Activated CD8-positive, alpha-beta T cell treated with anti-CD3 and anti-CD28 coated beads for 36 hours (primary cell): ENCODE measurements around the gene ATXN1. TPM values are rescaled to one million over a fixed set of nuclear protein-coding genes. Genes with fewer than 3 reads are reported as not detected.

Experiments used
- ATAC-seq: fragments of 200-7000 bp; cut with Tn5 transposase; one replicate; pipeline ENCODE4 v1.10.0; 2021; ENCODE audit warnings: mild to moderate bottlenecking, moderate library complexity
- CTCF ChIA-PET: fragments of 350-600 bp; sonication (Branson Sonifier 250); formaldehyde crosslinking; loops from one replicate; lab custom pipeline; 2021; ENCODE audit warnings: antibody characterized with exemption; lab: Charles Lee
- POLR2A ChIA-PET: fragments of 350-600 bp; sonication (Branson Sonifier 250); formaldehyde crosslinking; loops from one replicate; lab custom pipeline; 2021; ENCODE audit warnings: antibody characterized with exemption; lab: Charles Lee
- DNase-seq: peaks from one replicate; pipeline ENCODE4 v3.0.0-alpha.2; 2020
- H3K27ac Mint-ChIP-seq: one replicate; pipeline ENCODE4 v1.8.0; 2021; ENCODE audit warnings: mild to moderate bottlenecking, mixed read lengths
- H3K27me3 Mint-ChIP-seq: one replicate; pipeline ENCODE4 v1.8.0; 2021; ENCODE audit warnings: mixed read lengths
- H3K36me3 Mint-ChIP-seq: one replicate; pipeline ENCODE4 v1.8.0; 2021; ENCODE audit warnings: low read depth, mixed read lengths
- H3K4me1 Mint-ChIP-seq: one replicate; pipeline ENCODE4 v1.8.0; 2021; ENCODE audit warnings: low read depth, mixed read lengths
- H3K4me3 Mint-ChIP-seq: one replicate; pipeline ENCODE4 v1.8.0; 2021; ENCODE audit warnings: mild to moderate bottlenecking, moderate library complexity, mixed read lengths
- H3K9me3 Mint-ChIP-seq: one replicate; pipeline ENCODE4 v1.8.0; 2021; ENCODE audit warnings: mixed read lengths
- intact Hi-C: fragments of 100-400 bp; cut with micrococcal nuclease; formaldehyde crosslinking; loops from one replicate; pipeline ENCODE4 v1.10.0; 2022
- total RNA-seq, 2 experiments: library from RNA; stranded (reverse); gene quantifications; one replicate each; pipeline ENCODE4 v1.2.3, GENCODE V29; 2021
- TF ChIP-seq, protein P1 (sequence below): fragments of 200-600 bp; IDR thresholded peaks from one replicate; pipeline ENCODE4 v1.8.0; 2022; ENCODE audit warnings: antibody characterized with exemption, mild to moderate bottlenecking

The ATXN1 gene
- total RNA-seq, 2 experiments from 2014 or later, result 35.4 to 40.8 TPM

DNA sequence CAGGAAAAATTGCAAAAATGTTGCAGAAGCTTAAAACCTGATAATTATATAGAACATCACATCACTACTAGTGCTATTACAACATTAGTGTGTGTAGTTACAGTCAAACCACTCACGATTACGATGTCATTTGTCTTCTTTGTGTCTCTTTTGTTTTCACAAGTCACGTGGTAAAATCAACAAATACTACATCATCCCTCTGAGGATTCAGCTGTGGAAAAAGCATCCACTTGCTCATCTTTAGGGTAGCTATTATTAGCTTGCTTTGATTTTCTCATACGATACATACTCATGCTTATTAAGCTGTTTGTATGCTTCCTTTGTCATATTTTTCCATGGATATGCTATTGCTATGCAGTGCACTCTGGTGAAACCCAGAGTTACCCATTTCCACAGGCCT is 22.2 kb upstream of the ATXN1 start:
- TF ChIP-seq, protein P1, sequence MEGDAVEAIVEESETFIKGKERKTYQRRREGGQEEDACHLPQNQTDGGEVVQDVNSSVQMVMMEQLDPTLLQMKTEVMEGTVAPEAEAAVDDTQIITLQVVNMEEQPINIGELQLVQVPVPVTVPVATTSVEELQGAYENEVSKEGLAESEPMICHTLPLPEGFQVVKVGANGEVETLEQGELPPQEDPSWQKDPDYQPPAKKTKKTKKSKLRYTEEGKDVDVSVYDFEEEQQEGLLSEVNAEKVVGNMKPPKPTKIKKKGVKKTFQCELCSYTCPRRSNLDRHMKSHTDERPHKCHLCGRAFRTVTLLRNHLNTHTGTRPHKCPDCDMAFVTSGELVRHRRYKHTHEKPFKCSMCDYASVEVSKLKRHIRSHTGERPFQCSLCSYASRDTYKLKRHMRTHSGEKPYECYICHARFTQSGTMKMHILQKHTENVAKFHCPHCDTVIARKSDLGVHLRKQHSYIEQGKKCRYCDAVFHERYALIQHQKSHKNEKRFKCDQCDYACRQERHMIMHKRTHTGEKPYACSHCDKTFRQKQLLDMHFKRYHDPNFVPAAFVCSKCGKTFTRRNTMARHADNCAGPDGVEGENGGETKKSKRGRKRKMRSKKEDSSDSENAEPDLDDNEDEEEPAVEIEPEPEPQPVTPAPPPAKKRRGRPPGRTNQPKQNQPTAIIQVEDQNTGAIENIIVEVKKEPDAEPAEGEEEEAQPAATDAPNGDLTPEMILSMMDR, result no peak
- H3K4me1 Mint-ChIP-seq, result no peaks in the 10 kb centered on the region

DNA sequence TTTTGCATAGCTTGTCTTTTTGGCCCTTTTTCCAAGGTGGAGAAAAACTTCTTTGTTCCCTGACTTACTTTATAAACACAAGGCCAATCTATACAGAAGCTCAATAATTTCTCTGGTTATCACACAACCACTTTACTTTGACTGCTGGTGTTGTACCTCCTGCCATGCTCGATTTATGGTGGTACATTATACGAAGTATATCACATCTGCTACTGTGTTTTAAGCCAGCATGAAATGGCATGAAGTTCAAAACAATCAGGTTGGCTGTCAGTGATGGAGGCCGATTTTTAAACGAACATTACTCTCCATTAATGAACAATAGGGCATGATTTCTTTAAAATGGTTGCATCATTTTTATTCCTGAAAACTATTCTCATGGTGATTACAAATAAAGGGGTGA is 21.0 kb upstream of the ATXN1 start:
- ChIA-PET CTCF (interaction anchor here (2.4 to 3.8 kb wide), 2 partner anchors 10 to 23 kb away, joined by 7 to 18 read pairs; no protein-coding TSS in a partner anchor), POLR2A (interaction anchor here (0.6 to 0.8 kb wide), 2 partner anchors 13 to 1673 kb away, joined by 3 to 4 read pairs; no protein-coding TSS in a partner anchor)
- Mint-ChIP-seq H3K27ac (no peak overlapping the region), H3K9me3 (no peaks in the 10 kb centered on the region), H3K4me1 (no peaks in the 10 kb centered on the region), H3K4me3 (no peak overlapping the region), H3K27me3 (no peaks in the 10 kb centered on the region), H3K36me3 (no peaks in the 10 kb centered on the region)
- TF ChIP-seq, protein P1, result no peak
- intact Hi-C loops, result no loop called here
- no peak for DNase-seq
- no peak for ATAC-seq

More for the DNA sequence above, 22.2 kb upstream of the ATXN1 start:
- Mint-ChIP-seq H3K9me3 (no peaks in the 10 kb centered on the region), H3K36me3 (no peaks in the 10 kb centered on the region), H3K4me3 (no peak overlapping the region), H3K27ac (no peak overlapping the region), H3K27me3 (no peaks in the 10 kb centered on the region)
- intact Hi-C loops, result no loop called here
- CTCF ChIA-PET, result interaction anchor here (0.9 to 3.8 kb wide), 7 partner anchors 9 to 452 kb away, joined by 3 to 18 read pairs (median 4); no protein-coding TSS in a partner anchor
- no peak for ATAC-seq
- POLR2A ChIA-PET, result no interaction called here
- no peak for DNase-seq

DNA sequence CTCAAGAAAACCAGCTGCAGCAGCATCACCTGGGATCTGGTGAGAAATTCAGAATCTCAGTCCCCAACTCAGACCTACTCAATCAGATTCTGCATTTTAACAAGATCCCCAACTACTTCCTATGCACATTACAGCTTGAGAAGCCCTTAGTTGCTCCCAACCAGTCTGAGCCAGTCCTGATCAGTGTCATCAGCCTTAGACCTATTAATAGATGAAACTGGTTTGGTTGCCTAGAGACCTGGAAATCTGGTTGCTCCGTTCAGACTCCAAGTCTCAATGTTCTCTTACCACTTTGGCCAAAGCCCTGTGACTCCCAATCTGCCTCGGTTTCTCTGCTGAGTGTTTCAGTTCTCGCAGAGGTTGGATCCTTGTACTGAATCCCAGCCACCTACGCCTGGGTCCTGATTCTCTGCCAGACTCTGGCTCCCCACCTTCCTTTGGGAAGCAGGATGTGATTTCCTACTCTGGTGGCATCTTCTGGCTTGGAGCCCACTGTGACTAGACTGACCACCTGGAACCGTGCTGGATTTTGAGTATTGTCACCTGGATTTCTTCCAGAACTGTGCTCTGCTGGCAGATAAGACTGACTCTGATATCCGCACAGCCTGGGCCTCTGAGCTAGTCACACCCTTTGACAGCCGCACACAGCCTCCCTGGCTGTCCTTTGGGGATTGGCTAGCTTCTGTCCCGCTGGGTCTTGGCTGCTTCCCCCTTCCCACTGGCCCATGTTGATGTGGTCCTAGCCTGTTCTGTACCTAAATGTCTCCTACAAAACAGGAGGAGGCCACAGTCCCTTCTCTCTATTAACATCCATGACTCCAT is 20.3 kb upstream of the ATXN1 start:
- TF ChIP-seq, protein P1, result no peak
- Mint-ChIP-seq H3K9me3 (no peaks in the 10 kb centered on the region), H3K4me1 (no peaks in the 10 kb centered on the region), H3K27me3 (no peaks in the 10 kb centered on the region), H3K27ac (no peak overlapping the region), H3K4me3 (no peak overlapping the region), H3K36me3 (no peaks in the 10 kb centered on the region)
- ATAC-seq, result no peak
- DNase-seq, result no peak
- ChIA-PET POLR2A (interaction anchor here (0.8 kb wide), 1 partner anchor 12 kb away, joined by 3 read pairs; no protein-coding TSS in a partner anchor), CTCF (interaction anchor here (3.8 kb wide), 1 partner anchor 10 kb away, joined by 18 read pairs; no protein-coding TSS in a partner anchor)
- intact Hi-C loops, result no loop called here

DNA sequence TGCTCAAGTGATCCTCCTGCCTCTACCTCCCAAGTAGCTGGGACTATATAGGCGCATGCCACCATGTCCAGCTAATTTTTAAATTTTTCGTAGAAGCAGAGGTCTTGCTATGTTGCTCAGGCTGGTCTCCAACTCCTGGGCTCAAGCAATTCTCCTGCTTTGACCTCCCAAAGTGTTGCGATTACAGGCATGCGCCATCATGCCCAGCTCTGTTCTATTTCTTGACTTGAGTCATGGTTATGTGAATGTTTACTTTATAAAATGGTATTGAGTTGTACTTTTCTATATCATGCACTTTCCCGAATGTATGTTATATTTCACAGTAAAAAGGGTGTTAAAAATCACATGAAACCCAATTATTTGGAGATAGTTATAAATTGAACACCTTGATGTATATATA is 17.3 kb upstream of the ATXN1 start:
- Mint-ChIP-seq H3K27ac (no peak overlapping the region), H3K9me3 (no peaks in the 10 kb centered on the region), H3K4me3 (no peak overlapping the region), H3K4me1 (no peaks in the 10 kb centered on the region), H3K27me3 (no peaks in the 10 kb centered on the region), H3K36me3 (no peaks in the 10 kb centered on the region)
- ATAC-seq (no peak), DNase-seq (no peak)
- TF ChIP-seq, protein P1, result no peak
- ChIA-PET POLR2A (no interaction called here), CTCF (interaction anchor here (1.0 kb wide), 1 partner anchor 8 kb away, joined by 3 read pairs; no protein-coding TSS in a partner anchor)
- intact Hi-C loops, result no loop called here

DNA sequence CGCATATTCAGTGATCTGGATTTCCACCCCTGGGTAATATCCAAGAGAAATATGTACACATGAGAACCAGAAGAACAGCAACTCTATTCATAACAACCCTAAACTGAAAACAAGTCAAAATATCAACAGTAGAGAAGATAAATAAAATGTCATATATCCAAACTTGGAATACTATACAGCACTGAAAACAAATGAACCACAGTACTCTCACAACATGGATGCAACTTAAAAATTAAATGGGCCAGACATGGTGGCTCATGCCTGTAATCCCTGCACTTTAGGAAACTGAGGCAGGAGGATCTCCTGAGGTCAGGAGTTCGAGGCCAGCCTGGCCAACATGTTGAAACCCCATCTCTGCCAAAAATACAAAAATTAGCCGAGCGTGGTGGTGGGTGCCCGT is 16.5 kb upstream of the ATXN1 start:
- ChIA-PET POLR2A (no interaction called here), CTCF (no interaction called here)
- DNase-seq, result no peak
- TF ChIP-seq, protein P1, result no peak
- intact Hi-C loops, result no loop called here
- Mint-ChIP-seq H3K9me3 (no peaks in the 10 kb centered on the region), H3K27me3 (no peaks in the 10 kb centered on the region), H3K4me1 (peaks cover 2% of the 10 kb centered on the region), H3K27ac (no peak overlapping the region), H3K36me3 (no peaks in the 10 kb centered on the region), H3K4me3 (no peak overlapping the region)
- ATAC-seq, result no peak
